ENCODE measurements around the gene OR6N2. TPM values are rescaled to one million over a fixed set of nuclear protein-coding genes. Genes with fewer than 3 reads are reported as not detected.

Gene OR6N2
- total RNA-seq, 4 donors from 2014 or later, result not detected

- DNase-seq (ENCODE audit: low spot score) (no peak), ATAC-seq (ENCODE audit: low FRiP score) (no peak)
- TF ChIP-seq CTCF (IDR thresholded peaks at IDR 0.05), result no peak
These were observed 50.6 kb downstream of the OR6N2 start for GRCh38 chr1:158730453-158730852.

GRCh38 chr1:158728510-158729225 lies 52.3 kb downstream of the OR6N2 start:
- DNase-seq (ENCODE audit: low spot score), result no peak
- ATAC-seq (ENCODE audit: low FRiP score), result no peak
- no peak for TF ChIP-seq CTCF (IDR thresholded peaks at IDR 0.05)

- no peak for ATAC-seq (ENCODE audit: low FRiP score)
- DNase-seq (ENCODE audit: low spot score), result no peak
- no peak for TF ChIP-seq CTCF (IDR thresholded peaks at IDR 0.05)
These were observed 56.6 kb downstream of the OR6N2 start for GRCh38 chr1:158724442-158724841.

Small RNA genes lying within 50 kb of the gene (small RNA-seq; reads per million reads assigned to genes)
- not detected for gene OR2AQ1P

Other genes starting within 250 kb of the OR6N2 start
- gene OR6Y1, start 226.8 kb downstream of the OR6N2 start, total RNA-seq, result not detected
- not detected for gene OR6P1, start 210.6 kb downstream of the OR6N2 start, total RNA-seq
- gene OR10X1, start 201.3 kb downstream of the OR6N2 start, total RNA-seq, result not detected
- gene OR10Z1, start 175.9 kb downstream of the OR6N2 start, total RNA-seq, result not detected
- 1 to 10 TPM in 2 of 4 donors, under 1 TPM in 2; 0.36 to 1.8 (median 0.83) TPM for gene SPTA1, start 94.5 kb downstream of the OR6N2 start, total RNA-seq
- not detected for gene OR6K2, start 80.6 kb downstream of the OR6N2 start, total RNA-seq
- gene OR6K3, start 60.5 kb downstream of the OR6N2 start, total RNA-seq, result not detected
- gene OR6K6, start 26.5 kb downstream of the OR6N2 start, total RNA-seq, result not detected
- gene OR6N1, start 9.0 kb downstream of the OR6N2 start, total RNA-seq, result not detected
- gene MNDA, start 50.1 kb upstream of the OR6N2 start, total RNA-seq, result 10 to 100 TPM in 2 of 4 donors, 1 to 10 TPM in 2; 7.4 to 27.0 (median 17.9) TPM
- 1 to 10 TPM; 2.3 to 7.4 (median 3.9) TPM for gene PYHIN1, start 150.3 kb upstream of the OR6N2 start, total RNA-seq
- gene IFI16, start 228.7 kb upstream of the OR6N2 start, total RNA-seq, result 100 to 1,000 TPM in 3 of 4 donors, 10 to 100 TPM in 1; 94.5 to 304 (median 131) TPM